Measurements from ENCODE around the gene TMBIM4. TPM values are rescaled to one million over a fixed set of nuclear protein-coding genes. Genes with fewer than 3 reads are reported as not detected.

The TMBIM4 gene
- total RNA-seq, 2 experiments from 2014 or later: 50.5 to 64.5 TPM

DNA sequence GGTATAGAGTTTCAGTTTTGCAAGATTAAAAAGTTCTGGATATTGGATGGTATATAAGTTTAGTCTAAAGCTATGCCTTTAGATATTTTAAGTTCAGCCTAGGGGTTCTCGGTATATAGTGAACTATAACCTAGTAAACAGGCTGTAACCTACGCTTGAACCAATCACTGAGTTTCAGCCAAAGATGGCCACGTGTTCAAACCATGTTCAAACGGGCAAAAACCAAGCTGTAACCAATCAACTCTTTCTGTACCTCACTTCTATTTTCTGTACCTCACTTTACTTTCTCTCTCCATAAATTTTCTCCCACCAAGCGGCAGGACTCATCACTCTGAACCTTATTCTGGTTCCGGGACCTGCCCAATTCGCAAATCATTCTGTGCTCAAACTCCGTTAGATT lies 1.4 kb downstream of the TMBIM4 start:
- Mint-ChIP-seq H3K27me3 (no peaks in the 10 kb centered on the region), H3K4me3 (peak overlapping the region; percentile 96), H3K9me3 (ENCODE audit: low read depth) (peaks cover 10% of the 10 kb centered on the region), H3K4me1 (peaks cover 44% of the 10 kb centered on the region), H3K36me3 (peaks cover 54% of the 10 kb centered on the region), H3K27ac (peak overlapping the region; percentile 99)
- CTCF ChIA-PET: interaction anchor here (1.7 to 2.0 kb wide), 2 partner anchors 21 to 23 kb away, joined by 3 to 4 read pairs; no protein-coding TSS in a partner anchor
- ATAC-seq: no peak
- no peak for DNase-seq

DNA sequence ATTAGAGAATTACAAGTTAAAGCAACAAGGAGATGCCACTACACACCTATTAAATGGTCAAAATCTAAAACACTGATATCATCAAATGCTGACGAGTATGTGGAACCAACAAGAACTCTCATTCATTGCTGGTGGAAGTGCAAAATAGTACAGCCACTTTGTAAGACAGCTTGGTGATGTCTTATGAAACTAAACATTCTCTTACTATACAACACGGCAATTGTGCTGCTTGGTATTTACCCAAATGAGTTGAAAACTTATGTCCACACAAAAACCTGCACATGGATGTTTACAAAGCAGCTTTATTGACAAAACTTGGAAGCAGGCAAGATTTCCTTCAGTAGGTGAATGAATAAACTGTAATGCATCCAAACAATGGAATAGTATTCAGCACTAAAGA lies 3.2 kb downstream of the TMBIM4 start:
- ATAC-seq: no peak
- H3K9me3 Mint-ChIP-seq (ENCODE audit: low read depth): peaks cover 13% of the 10 kb centered on the region
- H3K4me3 Mint-ChIP-seq: no peak overlapping the region
- H3K36me3 Mint-ChIP-seq: peaks cover 64% of the 10 kb centered on the region
- H3K4me1 Mint-ChIP-seq: peaks cover 50% of the 10 kb centered on the region
- CTCF ChIA-PET: no interaction called here
- no peaks in the 10 kb centered on the region for H3K27me3 Mint-ChIP-seq
- no peak for DNase-seq
- no peak overlapping the region for H3K27ac Mint-ChIP-seq

DNA sequence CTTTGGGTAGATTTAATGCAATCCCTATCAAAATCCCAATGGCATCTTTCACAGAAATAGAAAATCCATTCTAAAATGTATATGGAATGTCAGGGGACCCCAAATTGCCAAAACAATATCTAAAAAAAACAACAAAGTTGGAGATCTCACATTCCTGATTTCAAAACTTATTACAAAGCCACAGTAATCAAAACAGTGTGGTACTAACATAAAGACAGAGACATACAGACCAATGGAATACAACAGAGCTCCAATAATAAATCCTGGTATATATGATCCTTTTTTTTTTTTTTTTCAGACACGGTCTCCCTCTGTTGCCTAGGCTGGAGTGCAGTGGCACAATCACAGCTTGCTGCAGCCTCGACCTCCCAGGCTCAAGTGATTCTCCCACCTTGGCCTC lies 4.7 kb downstream of the TMBIM4 start:
- Mint-ChIP-seq H3K9me3 (ENCODE audit: low read depth) (peaks cover 13% of the 10 kb centered on the region), H3K4me3 (no peak overlapping the region), H3K36me3 (peaks cover 72% of the 10 kb centered on the region), H3K4me1 (peaks cover 43% of the 10 kb centered on the region), H3K27me3 (no peaks in the 10 kb centered on the region), H3K27ac (no peak overlapping the region)
- CTCF ChIA-PET: no interaction called here
- ATAC-seq: no peak
- DNase-seq: no peak

DNA sequence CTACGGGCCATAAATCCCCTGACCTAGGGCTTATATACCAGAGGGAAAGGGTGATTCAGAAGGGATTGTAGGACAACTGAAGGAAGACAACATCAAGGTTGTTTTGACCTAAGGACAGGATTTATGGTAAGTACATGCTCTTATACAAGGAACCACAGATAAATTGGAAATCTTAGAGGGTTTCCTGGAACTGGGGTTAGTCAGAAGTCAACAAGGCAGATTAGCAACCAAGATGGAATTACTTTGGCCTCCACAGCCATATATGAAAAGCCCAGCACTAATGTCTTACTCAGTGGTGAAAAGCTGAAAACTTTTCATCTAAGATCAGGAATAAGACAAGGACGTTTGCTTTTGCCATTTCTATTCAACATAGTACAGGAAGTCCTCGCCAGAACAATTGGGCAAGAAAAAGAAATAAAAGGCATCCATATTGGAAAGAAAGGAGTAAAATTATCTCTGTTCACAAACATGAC lies 5.4 kb downstream of the TMBIM4 start:
- CTCF ChIA-PET: interaction anchor here (1.0 kb wide), 1 partner anchor 16 kb away, joined by 3 read pairs; no protein-coding TSS in a partner anchor
- peak overlapping the region; percentile 36 for H3K27ac Mint-ChIP-seq
- no peak overlapping the region for H3K4me3 Mint-ChIP-seq
- ATAC-seq: no peak
- H3K9me3 Mint-ChIP-seq (ENCODE audit: low read depth): peaks cover 13% of the 10 kb centered on the region
- no peak for DNase-seq
- peaks cover 76% of the 10 kb centered on the region for H3K36me3 Mint-ChIP-seq
- H3K27me3 Mint-ChIP-seq: no peaks in the 10 kb centered on the region
- peaks cover 43% of the 10 kb centered on the region for H3K4me1 Mint-ChIP-seq

DNA sequence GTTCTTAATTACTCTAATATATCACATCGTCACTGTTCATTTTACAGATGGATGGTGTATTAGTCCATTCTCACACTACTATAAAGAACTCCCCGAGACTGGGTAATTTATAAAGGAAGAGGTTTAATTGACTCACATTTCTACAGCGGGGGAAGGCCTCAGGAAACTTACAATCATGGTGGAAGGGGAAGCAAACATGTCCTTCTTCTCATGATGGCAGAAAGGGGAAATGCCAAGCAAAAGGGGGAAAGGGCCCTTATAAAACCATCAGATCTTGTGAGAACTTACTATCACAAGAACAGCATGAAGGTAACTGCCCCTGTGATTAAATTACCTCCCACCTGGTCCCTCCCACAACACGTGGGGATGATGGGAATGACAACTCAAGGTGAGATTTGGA lies 6.5 kb downstream of the TMBIM4 start:
- H3K4me3 Mint-ChIP-seq: no peak overlapping the region
- ATAC-seq: no peak
- H3K9me3 Mint-ChIP-seq (ENCODE audit: low read depth): peaks cover 13% of the 10 kb centered on the region
- no peaks in the 10 kb centered on the region for H3K27me3 Mint-ChIP-seq
- DNase-seq: no peak
- H3K4me1 Mint-ChIP-seq: peaks cover 34% of the 10 kb centered on the region
- CTCF ChIA-PET: no interaction called here
- no peak overlapping the region for H3K27ac Mint-ChIP-seq
- H3K36me3 Mint-ChIP-seq: peaks cover 74% of the 10 kb centered on the region

DNA sequence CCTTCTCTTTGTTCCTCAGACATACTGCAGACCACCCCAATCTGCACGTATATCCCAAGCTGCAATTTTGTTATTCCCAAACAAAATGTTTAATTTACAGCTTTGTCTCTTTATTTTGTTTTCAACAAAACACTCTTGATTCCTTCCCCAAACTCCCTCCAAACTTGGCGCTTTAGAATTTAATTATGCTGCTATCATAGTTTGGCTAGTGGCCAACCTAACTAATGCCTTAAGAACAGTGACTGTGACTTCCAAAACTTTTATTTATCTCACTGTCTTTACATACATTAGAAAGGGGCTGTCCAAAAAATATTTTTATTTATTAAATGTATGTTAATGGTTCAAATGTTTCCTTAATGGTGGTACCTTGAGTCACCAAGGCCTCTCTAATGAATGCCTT lies 7.1 kb downstream of the TMBIM4 start:
- no peak overlapping the region for H3K4me3 Mint-ChIP-seq
- DNase-seq (no peak), ATAC-seq (no peak)
- H3K9me3 Mint-ChIP-seq (ENCODE audit: low read depth): peaks cover 13% of the 10 kb centered on the region
- peaks cover 29% of the 10 kb centered on the region for H3K4me1 Mint-ChIP-seq
- CTCF ChIA-PET: interaction anchor here (1.5 kb wide), 1 partner anchor 12 kb away, joined by 3 read pairs; no protein-coding TSS in a partner anchor
- H3K27me3 Mint-ChIP-seq: no peaks in the 10 kb centered on the region
- peaks cover 71% of the 10 kb centered on the region for H3K36me3 Mint-ChIP-seq
- no peak overlapping the region for H3K27ac Mint-ChIP-seq

DNA sequence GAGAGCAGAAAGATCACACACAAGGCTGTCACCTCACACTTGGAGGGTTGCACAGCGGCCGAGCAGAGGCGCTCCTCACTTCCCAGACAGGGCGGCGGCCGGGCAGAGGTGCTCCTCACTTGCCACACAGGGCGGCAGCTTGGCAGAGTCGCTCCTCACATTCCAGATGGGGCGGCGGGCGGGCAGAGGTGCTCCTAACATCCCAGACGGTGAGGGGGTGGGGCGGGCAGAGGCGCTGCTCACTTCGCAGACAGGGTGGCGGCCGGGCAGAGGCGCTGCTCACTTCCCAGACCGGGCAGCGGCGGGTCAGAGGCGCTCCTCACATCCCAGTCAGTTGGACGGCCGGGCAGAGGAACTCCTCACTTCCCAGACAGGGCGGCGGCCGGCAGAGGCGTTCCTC lies 9.1 kb downstream of the TMBIM4 start:
- Mint-ChIP-seq H3K36me3 (peaks cover 65% of the 10 kb centered on the region), H3K9me3 (ENCODE audit: low read depth) (peaks cover 10% of the 10 kb centered on the region)

DNA sequence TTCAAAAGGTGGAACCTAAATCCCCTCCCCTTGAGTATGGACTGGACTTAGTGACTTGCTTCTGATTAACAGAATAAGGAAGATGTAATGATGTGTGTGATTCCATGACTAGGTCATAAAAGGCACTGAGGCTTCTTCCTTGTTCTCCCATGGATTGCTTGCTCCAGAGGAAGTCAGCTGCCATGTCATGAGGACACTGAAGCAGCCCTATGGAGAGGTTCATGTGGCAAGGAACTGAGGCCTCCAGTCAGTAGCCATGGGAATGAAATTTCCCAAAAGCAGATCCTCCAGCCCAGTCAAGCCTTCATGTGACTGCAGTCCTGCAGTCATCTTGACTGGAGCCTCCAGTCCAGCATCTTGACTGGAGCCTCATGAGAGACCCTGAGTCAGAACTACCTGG lies 10.7 kb downstream of the TMBIM4 start:
- no peaks in the 10 kb centered on the region for H3K27me3 Mint-ChIP-seq
- no peak for DNase-seq
- peaks cover 3% of the 10 kb centered on the region for H3K9me3 Mint-ChIP-seq (ENCODE audit: low read depth)
- H3K36me3 Mint-ChIP-seq: peaks cover 50% of the 10 kb centered on the region
- no peak overlapping the region for H3K4me3 Mint-ChIP-seq
- no peak for ATAC-seq
- H3K4me1 Mint-ChIP-seq: peaks cover 11% of the 10 kb centered on the region
- CTCF ChIA-PET: no interaction called here
- H3K27ac Mint-ChIP-seq: no peak overlapping the region

More for the DNA sequence above, 9.1 kb downstream of the TMBIM4 start:
- no peak overlapping the region for H3K27ac Mint-ChIP-seq
- H3K4me1 Mint-ChIP-seq: peaks cover 21% of the 10 kb centered on the region
- DNase-seq (no peak), ATAC-seq (no peak)
- no peaks in the 10 kb centered on the region for H3K27me3 Mint-ChIP-seq
- CTCF ChIA-PET: no interaction called here
- H3K4me3 Mint-ChIP-seq: no peak overlapping the region

DNA sequence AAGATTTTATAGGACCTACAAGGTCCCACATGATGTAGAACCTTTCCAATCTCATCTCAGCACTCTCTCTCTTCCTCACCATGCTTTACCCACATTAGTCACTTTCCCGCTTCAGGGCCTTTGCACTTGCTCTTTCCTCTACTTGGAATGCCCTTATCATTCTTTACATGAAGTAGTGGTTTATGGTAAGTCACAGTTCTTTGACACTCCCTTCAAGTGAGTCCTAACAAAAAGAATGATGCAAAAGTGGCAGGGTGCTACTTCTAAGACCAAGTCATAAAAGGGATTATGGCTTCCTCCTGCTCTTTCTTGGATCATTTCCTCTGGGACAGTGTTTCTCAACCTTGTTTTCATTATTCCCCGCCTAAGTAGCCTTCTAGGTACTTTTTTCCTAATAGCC lies 13.1 kb downstream of the TMBIM4 start:
- DNase-seq (no peak), ATAC-seq (no peak)
- Mint-ChIP-seq H3K27ac (no peak overlapping the region), H3K36me3 (peaks cover 37% of the 10 kb centered on the region), H3K4me1 (peaks cover 3% of the 10 kb centered on the region), H3K4me3 (no peak overlapping the region), H3K9me3 (ENCODE audit: low read depth) (no peaks in the 10 kb centered on the region), H3K27me3 (no peaks in the 10 kb centered on the region)
- CTCF ChIA-PET: no interaction called here

DNA sequence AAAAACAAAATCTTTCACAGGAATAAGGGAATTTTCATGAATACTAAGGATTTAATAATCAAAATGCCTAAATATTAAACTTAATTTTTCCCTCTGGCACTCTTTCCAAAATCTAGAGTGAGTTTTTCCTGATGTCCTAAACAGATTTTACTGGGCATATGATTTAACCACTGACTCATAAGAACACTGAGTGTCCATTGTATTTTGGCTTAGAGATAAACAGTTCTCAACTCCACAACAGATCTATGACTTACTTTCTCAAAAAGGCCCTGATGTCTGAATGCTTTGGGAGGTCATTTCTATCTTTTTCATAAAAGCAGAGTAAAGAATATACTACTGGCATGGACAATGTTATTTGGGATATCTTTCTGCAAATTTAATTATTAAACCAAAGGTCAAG lies 15.0 kb downstream of the TMBIM4 start:
- CTCF ChIA-PET: no interaction called here
- H3K27me3 Mint-ChIP-seq: no peaks in the 10 kb centered on the region

DNA sequence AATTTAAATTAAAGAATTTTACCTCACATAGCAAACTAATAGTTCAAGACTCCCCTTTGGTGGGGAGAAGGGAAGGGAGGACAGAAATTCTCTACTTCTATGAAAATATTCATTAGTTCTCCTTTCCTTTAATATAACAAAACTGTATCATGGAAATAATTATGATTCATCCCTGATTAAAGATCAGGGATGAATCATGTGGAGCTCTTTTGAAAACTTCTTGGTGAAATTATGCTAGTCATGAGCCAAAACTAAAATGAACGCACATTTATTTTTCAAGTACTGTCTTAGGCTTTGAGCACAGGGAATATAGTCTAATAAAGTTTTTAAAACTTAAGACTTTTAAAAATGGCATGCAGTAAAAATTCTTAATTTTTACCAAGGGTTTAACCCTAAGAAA lies 17.1 kb downstream of the TMBIM4 start:
- DNase-seq: no peak
- H3K9me3 Mint-ChIP-seq (ENCODE audit: low read depth): no peaks in the 10 kb centered on the region
- ATAC-seq: no peak
- H3K27ac Mint-ChIP-seq: no peak overlapping the region
- peaks cover 3% of the 10 kb centered on the region for H3K4me1 Mint-ChIP-seq
- no peak overlapping the region for H3K4me3 Mint-ChIP-seq
- no peaks in the 10 kb centered on the region for H3K27me3 Mint-ChIP-seq
- CTCF ChIA-PET: no interaction called here
- peaks cover 20% of the 10 kb centered on the region for H3K36me3 Mint-ChIP-seq

More for the DNA sequence above, 15.0 kb downstream of the TMBIM4 start:
- peaks cover 3% of the 10 kb centered on the region for H3K4me1 Mint-ChIP-seq
- H3K4me3 Mint-ChIP-seq: no peak overlapping the region
- no peak overlapping the region for H3K27ac Mint-ChIP-seq
- H3K36me3 Mint-ChIP-seq: peaks cover 29% of the 10 kb centered on the region
- H3K9me3 Mint-ChIP-seq (ENCODE audit: low read depth): no peaks in the 10 kb centered on the region
- no peak for DNase-seq
- ATAC-seq: no peak

DNA sequence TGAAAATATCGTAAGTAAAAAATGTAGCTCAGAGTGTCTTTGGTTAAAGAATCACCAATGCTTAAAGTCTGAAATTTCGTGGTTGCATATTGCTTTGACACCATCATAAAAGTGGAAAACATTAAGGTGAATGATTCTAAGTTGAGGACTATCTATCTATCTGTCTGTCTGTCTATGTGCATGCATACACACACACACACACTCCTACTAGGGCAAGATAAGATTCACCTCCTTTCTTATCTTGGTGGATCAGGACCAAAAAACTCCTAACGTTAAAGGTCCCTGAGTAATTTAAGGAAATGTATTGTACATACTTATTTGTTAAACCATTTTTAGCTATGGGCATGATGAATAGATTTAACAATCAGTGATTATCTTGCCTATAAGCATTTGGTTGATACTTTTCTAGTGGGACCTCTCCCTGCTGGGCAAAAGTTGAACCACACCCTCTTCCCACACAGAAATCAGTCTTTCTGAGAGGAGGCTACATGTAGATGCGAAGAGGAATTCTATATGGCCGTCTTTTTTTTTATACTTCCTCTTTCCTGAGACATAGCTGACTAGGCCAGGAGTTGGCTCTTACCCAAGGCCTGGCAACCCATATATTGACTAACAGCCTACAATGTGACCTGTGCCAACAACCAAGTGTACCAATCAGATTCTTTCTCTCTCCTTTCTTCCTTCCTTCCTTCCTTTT lies 19.9 kb downstream of the TMBIM4 start:
- H3K27me3 Mint-ChIP-seq: no peaks in the 10 kb centered on the region
- H3K9me3 Mint-ChIP-seq (ENCODE audit: low read depth): no peaks in the 10 kb centered on the region
- DNase-seq (no peak), ATAC-seq (no peak)
- no peak overlapping the region for H3K4me3 Mint-ChIP-seq
- CTCF ChIA-PET: interaction anchor here (0.6 to 1.1 kb wide), 3 partner anchors 12 to 447 kb away, joined by 3 read pairs; no protein-coding TSS in a partner anchor
- H3K27ac Mint-ChIP-seq: peak overlapping the region; percentile 1
- H3K36me3 Mint-ChIP-seq: peaks cover 12% of the 10 kb centered on the region
- peaks cover 13% of the 10 kb centered on the region for H3K4me1 Mint-ChIP-seq

DNA sequence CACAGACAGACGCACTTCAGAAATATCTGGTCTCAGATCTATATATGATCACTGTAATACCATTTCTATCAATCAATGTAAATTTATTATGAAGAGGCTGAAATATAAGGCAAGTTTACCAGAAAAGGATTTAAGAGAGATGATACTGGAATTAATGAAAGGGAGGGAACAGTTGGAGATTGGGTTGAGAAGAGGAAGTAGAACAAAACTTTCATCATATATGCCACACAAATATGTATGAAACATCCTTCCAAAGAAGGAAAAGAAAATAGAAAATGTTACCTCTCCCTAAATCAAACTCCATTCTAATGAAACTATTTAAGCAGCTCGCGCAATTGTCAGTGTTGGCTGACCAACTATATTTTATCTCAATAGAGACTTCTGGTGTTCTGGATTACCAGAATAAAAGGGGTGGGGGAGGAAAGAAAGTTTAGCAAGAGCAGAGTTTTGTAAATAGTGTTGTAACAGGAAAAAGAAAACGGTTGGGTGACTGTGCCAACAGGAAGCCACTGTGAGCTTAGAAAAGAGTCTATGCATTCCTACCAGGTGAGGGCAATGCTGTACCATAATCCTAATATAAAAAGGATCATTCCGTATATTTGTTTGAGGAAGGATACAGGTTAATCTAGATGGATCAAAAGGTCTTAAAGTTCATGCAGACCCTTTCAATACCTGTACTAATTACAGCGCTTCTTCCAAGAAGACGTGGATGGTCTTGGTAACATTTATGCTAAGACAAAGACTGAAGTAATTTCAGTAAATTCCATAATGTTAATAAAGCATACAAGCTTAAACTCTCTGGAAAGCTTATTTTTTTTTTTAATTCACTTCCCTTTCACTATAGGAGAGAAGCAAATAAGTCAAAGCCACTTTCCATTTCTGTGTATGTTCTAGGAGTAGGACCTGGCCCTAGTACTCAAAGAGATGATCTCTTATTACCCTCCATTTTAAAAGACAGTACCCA lies 24.7 kb downstream of the TMBIM4 start:
- Mint-ChIP-seq H3K4me1 (peaks cover 15% of the 10 kb centered on the region), H3K9me3 (ENCODE audit: low read depth) (peaks cover 13% of the 10 kb centered on the region), H3K27me3 (no peaks in the 10 kb centered on the region), H3K4me3 (no peak overlapping the region), H3K27ac (peak overlapping the region; percentile 81), H3K36me3 (peaks cover 43% of the 10 kb centered on the region)
- CTCF ChIA-PET: interaction anchor here (0.6 to 1.7 kb wide), 10 partner anchors 12 to 264 kb away, joined by 3 to 10 read pairs (median 3); partner anchors contain the start of genes HELB, LLPH and TMBIM4
- DNase-seq: no peak
- ATAC-seq: peak; percentile 64

Measured in activated CD8-positive, alpha-beta memory T cell treated with anti-CD3 and anti-CD28 coated beads, Interleukin-2, amount 10 ng/mL, durations not matched to agents 7 days and 5 days (primary cell).